ENCODE results near the gene PNKD.
A peak's percentile ranks its signal among the peaks of the same experiment; 100 is the strongest.

PNKD gene

GRCh38 chr2:218289639-218290315, 19.5 kb downstream of the PNKD start:
- H3K27ac ChIP-seq = peak overlapping the region; percentile 94
- no peak for TF ChIP-seq CTCF (IDR thresholded peaks at IDR 0.05)
- no peak for TF ChIP-seq ZFX (IDR thresholded peaks at IDR 0.05; ENCODE audit: borderline replicate concordance)

GRCh38 chr2:218290316-218291261, 20.3 kb downstream of the PNKD start:
- peak overlapping the region; percentile 94 for H3K27ac ChIP-seq
- TF ChIP-seq CTCF (IDR thresholded peaks at IDR 0.05) = no peak
- no peak for TF ChIP-seq ZFX (IDR thresholded peaks at IDR 0.05; ENCODE audit: borderline replicate concordance)

GRCh38 chr2:218291318-218292047, 21.2 kb downstream of the PNKD start:
- TF ChIP-seq CTCF (IDR thresholded peaks at IDR 0.05) = no peak
- TF ChIP-seq ZFX (IDR thresholded peaks at IDR 0.05; ENCODE audit: borderline replicate concordance) = no peak
- H3K27ac ChIP-seq = peak overlapping the region; percentile 94

- peak within 1 kb of the TSS; percentile 94 for H3K27ac ChIP-seq
- TF ChIP-seq CTCF (IDR thresholded peaks at IDR 0.05) (peak; percentile 98), ZFX (IDR thresholded peaks at IDR 0.05; ENCODE audit: borderline replicate concordance) (no peak)
Measured at GRCh38 chr2:218292048-218293014, 22.0 kb downstream of the PNKD start, which contains the start of gene TMBIM1. TMBIM1 (minus strand) TSS chr2:218292503; CDS start chr2:218282141, 10,362 bp downstream.

GRCh38 chr2:218293715-218294429, 23.6 kb downstream of the PNKD start:
- TF ChIP-seq CTCF (IDR thresholded peaks at IDR 0.05) = no peak
- no peak for TF ChIP-seq ZFX (IDR thresholded peaks at IDR 0.05; ENCODE audit: borderline replicate concordance)
- peak overlapping the region; percentile 94 for H3K27ac ChIP-seq

All from 22Rv1 (cell line).